SHP77 treated with DMSO at 0.1 percent for 48 hours (cell line): ENCODE measurements around the gene KANK2.
"Not testable (repeated sequence)": the region's sequence is repeated elsewhere in the genome, so short reads cannot be mapped to it uniquely, and the experiment has no call there.

Experiments
- DNase-seq: peaks from one replicate; lab custom pipeline; 2025; lab: John Stamatoyannopoulos, UW

The KANK2 gene

DNA sequence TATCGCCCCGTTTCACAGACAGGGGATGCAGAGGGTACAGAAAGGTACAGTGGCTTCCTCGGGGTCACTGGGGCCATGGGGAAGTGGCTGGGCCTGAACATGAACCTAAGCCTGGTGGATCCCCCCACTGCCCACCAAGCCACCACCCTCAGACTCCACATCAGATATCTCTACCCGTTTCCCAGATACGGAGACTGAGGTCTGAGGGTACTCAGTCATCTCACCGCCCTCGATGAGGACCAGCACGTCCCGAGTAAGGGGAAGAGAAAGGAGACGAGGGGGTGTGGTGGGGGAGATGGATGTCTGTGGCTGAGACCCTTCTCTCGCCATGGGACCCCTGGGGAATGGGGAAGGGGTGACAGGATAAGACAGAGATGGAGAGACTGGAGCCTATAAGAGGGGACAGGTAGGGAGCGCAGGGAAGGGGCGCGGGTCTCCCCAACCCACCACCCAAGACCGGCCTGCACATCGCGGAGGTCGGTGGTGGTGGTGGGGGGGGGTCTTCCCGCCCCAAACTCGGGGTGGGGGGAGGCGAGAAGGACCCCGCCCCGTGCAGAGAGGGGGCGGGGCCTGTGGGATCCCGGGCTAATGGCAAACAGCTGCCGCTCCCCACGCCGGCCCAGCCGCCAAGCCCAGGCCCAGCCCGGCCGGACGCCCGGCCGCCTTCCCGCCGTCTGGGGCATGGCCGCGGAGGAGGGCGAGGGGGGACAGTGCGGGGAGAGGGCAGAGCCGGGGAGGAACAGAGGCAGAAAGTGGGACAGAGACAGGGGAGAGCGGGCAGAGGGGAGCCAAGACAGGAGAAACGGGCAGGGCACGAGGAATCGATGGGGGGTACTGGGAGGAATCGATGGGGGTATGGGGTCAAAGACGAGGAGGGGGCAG lies 698 bp downstream of the KANK2 start:
- no peak for DNase-seq

DNA sequence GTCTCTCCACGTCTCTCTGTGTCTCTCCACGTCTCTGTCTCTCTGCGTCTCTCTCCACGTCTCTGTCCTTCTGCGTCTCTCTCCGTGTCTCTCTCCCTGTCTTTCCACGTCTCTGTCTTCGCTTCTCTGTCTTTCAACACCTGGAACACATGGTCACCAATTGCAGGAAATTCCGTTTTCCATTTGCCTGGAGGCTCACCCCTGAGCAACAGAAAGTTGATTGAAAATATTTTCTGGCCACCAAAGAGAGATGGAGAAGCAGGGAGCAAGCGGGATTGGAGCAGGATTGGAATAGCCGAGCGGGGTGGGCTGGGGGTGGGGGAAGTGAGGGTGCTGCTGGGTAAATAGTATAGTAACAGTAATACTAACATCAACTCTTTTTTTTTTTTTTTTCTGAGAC lies 1.7 kb downstream of the KANK2 start:
- DNase-seq = no peak

DNA sequence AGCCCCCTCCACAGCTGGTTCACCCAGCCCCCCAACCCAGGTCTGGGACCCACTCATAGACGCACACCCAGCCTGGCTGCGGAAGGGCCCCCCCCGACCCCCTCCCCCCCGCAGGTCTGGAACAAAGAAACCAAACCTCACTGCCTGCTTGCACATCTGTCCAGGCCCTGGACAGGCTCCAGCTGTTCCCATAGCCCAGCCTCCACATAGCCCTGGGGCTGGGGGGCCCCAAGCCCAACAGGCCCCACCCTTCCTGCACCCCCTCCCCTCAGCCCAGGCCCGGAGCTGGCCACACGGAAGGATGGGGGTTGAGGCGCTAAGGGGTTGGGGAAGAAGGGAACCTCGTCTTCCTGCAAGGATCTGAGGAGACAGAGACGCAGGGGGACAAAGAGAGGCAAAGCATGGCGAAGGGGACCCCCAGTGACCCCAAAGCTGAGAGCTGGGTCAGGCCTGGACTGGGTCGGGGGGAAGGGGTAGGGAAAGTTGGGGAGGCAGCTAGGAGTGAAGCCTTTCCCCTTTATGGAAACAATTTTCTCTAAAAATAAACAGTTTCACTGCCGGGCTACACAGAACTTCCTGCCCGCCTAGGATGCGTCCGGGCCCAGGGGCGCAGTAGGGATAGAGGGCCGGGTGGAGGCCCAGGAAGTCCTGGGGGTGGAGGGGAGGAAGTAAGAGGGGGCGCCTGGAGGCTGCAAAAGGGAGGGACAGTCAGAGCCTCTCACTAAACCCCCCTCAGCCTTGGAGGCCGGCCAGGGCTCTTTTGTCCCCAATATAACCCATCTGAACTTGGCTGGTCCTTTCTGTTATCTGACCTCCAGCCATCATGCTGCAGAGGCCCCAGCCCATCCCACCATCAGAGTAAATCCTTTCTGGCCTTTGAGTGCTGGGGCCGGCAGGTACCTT lies 2.4 kb downstream of the KANK2 start:
- no peak for DNase-seq

DNA sequence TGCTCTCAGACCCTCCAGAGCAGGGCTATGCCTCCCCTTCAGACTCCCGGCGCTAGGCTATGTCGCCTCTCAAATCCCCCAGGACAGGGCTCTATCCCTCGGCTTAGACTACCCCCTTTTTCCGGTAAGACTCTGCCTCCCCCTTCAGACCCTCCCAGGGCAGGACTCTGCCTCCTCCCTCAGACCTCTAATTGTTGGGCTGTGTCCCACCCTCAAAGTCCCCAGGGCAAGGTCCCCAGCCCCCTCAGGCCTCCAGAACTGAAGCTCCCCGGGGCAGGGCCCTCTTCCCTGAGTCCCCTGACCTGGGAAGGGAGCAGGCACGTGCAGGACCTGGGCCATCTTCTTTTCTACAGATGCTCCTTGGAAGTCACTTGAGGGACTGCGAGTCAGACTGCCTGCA lies 3.2 kb downstream of the KANK2 start:
- DNase-seq = no peak

DNA sequence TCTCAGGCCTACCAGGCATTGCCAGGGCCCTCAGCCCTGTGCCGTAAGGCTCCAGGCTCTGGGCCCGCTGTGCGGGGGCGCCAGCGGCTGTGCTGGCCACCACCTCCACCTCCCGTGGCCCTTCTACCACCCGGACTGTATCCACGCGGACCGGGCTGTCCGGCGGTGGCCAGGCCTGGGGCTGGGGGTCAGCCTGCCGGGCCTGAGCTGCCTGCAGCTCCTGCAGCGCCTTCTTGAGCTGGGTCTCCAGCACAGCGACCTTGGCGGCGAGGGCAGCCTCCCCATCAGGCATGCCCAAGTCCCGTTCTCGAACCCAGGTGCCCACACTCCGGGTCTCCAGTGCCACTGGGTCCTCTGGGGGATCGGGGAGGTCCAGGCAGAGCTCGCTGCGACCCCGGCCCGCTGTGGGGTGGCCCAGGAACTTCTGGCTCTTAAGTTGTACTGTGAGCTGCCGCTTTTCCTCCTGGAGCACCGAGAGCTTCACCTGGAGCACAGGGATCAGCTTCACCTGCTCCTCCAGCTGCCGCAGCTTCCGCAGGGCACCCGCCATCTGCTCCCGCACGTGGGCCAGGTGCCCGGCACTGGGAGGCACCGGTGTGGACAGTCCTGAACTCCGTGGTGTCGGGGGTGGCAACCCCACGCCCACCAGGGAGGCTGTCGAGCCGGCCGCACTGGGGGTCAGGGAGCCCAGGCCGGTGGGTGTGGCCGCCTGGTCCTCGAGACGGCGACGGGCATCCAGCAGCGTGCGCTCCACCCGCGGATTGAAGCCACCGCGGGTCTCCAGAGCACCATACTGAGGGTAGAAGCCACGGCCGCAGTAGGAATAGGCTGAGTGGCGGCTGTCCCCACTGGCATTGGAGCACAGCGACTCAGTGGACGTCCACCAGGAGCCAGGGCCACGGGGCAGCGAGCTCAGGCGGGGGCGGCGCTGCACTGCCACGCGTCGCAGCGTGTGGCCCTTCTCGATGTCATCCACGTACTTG lies 4.1 kb downstream of the KANK2 start:
- no peak for DNase-seq

DNA sequence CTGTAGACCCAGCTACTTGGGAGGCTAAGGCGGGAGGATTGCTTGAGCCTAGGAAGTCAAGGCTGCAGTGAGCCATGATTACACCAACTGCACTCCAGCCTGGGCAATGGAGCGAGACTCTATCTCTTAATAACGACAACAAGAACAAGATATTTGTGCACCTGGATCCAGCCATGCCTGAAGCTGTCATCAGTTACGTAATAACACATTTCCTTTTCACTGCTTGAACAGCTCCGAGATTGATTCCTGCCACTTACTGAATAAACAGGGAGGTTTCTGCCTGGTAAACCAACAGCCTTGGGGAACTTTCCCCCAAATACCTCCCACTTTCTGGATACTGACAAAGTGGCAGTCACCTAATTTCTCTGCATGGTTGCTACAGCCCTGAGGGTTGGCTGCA lies 5.4 kb downstream of the KANK2 start:
- no peak for DNase-seq

DNA sequence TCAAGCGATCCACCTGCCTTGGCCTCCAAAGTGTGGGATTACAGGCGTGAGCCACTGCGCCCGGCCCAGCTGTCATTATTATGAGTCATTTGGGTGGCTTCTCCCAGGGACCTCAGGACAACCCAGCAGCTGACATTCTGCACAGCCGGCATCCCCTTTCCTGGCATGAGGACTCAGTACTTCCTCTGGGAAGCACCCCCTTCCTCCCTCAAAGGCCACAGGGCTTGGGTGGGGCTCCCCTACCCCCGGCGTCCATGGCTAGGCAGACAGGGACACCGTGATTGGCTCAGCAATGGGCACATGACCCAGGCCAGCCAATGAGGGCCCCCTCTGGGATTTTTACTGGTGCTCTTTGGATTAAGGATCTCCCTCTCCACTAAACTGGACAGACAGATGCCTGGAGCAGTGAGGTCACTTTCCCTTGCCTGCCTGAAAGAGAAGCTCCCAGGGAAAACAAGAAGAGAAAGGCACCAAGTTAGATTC lies 6.0 kb downstream of the KANK2 start:
- DNase-seq = no peak

DNA sequence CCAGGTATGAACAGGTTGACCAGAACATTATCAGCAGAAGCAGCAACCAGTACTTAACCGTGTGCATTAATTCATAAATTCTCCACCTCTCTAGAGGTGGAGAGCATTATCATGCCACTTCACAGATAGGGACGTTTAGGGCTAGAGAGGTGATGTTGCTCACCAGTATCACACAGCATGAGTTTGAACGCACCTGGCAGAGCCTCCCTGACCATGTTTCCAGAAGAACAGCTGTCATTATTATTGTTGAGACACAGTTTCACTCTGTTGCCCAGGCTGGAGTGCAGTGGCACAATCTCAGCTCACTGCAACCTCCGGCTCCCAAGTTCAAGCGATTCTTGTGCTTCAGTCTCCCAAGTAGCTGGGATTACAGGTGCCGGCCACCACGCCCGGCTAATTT lies 6.8 kb downstream of the KANK2 start:
- DNase-seq = no peak

DNA sequence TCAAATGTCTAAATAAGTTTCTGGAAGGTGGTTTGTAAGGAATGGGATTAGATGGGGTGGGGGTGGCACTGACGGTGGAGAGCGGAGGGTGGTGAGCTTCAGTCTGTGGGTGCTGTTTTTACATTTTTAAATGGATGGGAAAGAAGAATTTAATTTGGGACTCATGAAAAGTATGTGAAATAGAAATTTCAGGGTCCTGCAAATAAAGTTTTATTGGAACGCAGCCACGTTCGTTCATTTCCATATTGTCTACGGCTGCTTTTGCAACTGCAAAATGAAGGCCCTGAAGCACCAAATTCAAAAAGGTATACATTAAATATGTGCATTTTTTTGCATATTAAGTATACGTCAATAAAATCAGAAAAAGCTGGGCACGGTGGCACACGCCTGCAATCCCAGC lies 9.9 kb downstream of the KANK2 start:
- DNase-seq = no peak

DNA sequence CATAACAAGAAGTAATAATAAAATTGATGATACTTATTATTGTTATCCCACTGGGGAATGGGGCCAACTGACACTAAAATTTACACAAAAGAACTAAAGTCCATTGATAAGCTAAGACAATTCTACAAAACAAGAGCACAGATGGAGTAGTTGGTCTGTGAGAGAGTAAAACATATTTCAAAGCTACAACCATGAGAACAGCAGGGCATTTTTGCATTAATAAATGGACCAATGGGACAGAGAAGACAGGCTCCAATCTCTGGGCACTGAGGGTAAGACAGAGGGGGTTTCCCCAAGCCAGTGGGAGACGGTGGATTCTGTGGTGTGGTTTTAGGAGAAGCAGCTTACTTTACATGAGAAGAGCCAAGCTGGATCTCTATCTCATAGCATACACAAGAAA lies 14.4 kb downstream of the KANK2 start:
- DNase-seq = no peak

DNA sequence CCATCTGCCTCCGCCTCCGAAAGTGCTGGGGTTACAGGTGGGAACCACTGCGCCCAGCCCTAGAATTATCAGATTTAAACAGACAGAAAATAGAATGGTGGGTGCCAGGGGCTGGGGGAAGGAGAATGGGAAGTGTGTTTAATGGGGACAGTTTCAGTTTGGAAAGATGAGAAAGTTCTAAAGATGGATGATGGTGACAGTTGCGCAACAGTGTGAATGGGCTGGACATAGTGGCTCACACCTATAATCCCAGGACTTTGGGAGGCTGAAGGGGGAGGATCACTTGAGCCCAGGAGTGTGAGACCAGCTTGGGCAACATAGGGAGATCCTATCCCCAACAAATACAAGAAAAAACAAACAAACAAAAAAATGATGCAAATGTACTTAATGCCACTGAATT lies 15.9 kb downstream of the KANK2 start:
- no peak for DNase-seq

DNA sequence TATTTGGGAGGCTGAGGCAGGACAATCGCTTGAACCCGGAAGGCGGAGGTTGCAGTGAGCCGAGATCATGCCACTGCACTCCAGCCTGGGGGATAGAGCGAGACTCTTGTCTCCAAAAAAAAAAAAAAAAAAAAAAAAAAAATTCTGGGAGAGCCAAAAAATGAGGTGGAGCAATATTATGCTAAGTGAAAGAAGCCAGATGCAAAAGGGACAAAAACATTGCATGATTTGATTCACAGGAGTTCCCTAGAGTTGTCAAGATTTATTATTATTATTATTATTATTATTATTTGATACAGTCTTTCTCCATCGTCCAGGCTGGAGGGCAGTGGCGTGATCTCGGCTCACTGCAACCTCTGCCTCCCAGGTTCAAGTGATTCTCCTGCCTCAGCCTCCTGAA lies 16.4 kb downstream of the KANK2 start:
- DNase-seq = not testable (repeated sequence)

DNA sequence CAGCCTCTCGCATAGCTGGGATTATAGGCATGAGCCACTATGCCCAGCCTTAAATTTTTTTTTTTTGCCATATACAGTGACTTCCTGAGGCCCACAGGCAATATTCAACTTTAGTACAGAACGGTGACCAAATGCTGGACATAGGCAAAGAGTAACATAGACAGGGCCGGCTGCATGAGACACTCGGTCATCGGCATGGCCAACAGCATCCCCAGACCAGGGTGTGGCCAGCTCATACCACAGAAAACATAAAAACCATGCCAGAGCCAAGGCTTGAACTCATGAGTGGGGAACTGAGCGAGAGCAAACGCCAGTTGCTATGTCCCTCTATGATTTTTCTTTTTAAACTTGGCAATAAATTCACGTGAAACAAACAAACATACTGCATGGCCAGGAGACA lies 17.0 kb downstream of the KANK2 start:
- no peak for DNase-seq

DNA sequence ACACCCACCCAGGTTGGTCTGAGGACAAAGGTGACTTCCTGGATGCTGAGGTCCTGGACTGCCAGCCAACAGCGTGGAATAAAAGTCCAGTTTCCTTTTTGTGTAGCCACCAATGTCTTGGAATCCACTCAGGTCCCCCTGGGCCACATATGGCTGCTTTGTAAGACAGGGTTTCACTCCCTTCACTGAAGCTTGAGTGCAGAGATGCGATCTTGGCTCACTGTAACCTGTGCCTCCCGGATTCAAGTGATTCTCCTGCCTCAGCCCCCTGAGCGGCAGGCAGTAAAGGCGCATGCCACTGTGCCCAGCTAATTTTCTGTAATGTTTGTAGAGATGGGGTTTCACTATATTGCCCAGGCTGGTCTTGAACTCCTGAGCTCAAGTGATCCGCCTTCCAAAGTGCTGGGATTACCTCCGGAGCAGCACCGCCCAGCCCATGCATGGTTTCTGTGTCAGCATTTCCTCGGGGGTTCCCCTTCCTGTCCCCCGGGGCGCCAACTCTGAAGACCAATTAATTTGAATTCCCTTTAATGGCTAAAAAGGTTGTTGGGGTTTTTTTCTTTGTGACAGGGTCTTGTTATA lies 17.5 kb downstream of the KANK2 start:
- no peak for DNase-seq

DNA sequence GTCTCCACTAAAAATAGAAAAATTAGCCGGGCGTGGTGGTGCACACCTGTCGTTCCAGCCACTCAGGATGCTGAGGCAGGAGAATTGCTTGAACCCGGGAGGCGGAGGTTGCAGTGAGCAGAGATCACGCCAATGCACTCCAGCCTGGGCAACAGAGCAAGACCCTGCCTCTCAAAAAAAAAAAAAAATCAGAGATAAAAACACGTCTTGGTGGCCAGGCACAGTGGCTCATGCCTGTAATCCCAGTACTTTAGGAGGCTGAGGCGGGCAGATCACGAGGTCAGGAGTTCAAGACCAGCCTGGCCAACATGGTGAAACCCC lies 18.2 kb downstream of the KANK2 start:
- not testable (repeated sequence) for DNase-seq

DNA sequence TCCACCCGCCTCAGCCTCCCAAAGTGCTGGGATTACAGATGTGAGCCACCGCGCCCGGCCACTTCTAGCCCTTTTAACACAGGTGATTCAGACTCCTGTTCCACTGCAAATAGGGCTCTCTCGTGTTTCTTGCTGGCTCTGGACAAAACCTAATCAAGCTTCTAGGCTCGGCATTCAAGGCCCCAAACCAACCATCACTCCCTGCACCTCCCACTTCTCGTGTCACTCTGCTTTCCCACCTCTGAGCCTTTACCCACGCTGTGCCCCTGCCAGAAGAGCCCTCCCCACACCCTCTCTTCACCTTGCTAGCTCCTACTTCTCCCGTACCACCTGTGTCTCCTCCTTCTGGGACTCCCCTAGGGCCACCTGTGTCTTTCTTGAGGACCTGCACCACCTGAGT lies 19.8 kb downstream of the KANK2 start:
- no peak for DNase-seq

DNA sequence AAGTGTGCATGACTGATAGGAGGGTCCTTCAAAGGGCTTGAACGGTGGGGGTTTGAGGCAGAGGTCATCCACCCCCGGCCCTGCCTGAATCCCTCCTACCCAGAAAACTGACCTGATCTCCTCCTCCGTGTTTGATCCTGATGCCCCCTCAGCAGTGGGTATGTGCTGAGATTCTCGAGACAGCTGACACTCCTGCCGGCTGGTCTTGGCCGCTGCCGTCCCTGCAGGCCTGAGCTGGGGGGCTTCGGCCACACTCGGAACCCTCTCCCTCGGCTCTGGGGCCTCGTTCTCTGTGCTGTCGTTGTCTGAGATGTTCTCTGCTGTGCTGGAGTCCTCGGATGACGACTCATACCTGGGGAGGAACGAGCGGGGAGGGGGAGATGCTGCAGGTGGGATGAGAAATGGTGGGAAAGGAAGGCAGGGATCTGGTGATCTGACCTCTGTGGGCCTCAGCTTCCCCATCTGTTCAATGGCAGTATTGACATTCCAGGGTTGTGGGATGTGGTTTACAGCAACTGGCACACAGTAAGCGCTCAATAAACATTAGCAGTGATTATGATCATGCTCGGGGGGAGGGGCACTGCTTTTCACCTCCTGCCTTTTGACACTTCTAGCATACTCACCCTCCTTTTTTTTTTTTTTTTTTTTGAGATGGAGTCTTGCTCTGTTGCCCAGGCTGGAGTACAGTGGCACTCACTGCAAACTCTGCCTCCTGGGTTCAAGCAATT lies 20.7 kb downstream of the KANK2 start:
- no peak for DNase-seq

DNA sequence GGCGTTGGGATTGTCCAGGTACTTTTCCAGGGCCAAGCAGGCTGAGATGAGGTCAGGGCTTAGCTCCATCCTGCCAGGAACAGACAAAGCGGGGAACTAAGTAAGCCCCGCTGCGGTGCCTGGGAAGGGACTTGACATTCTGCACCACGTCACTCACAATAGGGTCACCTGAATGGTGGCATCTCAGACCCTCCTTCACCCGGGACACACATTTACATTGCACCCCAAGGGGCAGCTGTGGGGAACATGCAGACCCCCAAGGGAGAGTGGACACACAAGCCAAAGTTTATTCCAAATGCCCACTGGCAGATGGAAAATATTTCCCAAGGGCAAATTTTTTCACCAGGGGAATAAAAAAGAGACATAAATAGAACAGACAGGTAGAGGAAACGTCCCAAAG lies 21.4 kb downstream of the KANK2 start:
- DNase-seq = no peak

DNA sequence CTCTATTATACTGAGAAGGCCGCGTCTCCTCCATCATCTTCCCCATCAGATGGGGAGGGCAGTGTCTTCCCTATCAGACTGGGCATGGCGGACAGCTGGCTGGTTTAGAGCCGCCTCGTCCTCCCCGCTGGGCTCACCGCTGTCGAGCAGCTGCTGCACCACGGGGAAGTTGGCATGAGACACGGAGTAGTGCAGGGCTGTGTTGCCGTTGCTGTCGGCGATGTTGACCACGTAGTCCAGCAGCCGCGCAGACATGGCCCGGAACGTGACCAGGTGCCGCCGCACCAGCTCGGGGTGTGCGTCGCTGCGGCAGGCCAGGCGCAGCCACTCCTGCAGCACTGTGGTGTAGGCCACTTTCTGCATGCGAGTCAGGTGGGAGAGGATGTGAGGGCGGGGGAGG lies 23.0 kb downstream of the KANK2 start:
- DNase-seq = no peak

DNA sequence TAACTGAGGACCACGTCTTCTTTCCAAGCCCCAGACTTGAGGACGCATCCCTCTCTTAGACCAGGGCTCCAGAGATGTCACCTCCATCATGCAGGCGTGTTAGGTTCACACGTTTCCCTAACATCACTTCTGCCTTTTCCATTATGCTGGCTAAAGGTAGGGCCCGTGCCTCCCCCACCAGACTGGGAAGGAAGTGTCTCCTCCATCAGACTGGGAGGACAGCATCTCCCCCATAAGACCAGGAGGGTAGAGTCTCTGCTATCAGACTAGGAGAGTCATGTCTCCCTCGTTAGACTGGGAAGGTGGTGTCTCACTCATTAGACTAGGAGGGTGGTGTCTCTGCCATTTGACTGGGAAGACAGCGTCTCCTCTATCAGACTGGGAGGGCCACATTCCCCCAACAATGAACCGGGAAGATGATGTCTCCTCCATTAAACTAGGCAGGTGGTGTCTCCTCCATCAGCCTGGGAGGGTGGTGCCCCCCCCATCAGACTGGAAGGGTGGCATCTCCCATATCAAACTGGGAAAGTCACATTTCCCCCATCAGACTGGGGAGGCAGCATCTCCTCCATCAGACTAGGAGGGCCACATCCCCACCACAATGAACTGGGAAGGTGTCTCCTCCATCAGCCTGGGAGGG lies 23.7 kb downstream of the KANK2 start:
- no peak for DNase-seq
